Left renal cortex interstitium (tissue), 4 donors: ENCODE measurements around the gene DTNB. TPM values are rescaled to one million over a fixed set of nuclear protein-coding genes. Genes with fewer than 3 reads are reported as not detected.

ENCODE experiments used
- DNase-seq, 4 donors: peaks; one replicate each; pipeline ENCODE4 v3.0.0-alpha.2; 2013; ENCODE audit warnings: low read depth in 4 of 4, low spot score in 2 of 4, missing footprints in 1 of 4
- polyA plus RNA-seq, 4 donors: library from polyadenylated mRNA; unstranded; fragments of 120-200 nt; gene quantifications; one replicate each; pipeline ENCODE4 v1.2.1, GENCODE V29; 2013; ENCODE audit not compliant: insufficient read length in 4 of 4

DTNB gene
- polyA plus RNA-seq, 4 donors, result 19.2 to 23.3 (median 21.5) TPM

GRCh38 chr2:25335971-25336370 lies 337.4 kb downstream of the DTNB start:
- DNase-seq, result no peak

- DNase-seq, result no peak
Measured at GRCh38 chr2:25335204-25335603, 338.2 kb downstream of the DTNB start.

- no peak for DNase-seq
Measured at GRCh38 chr2:25334482-25334881, 338.9 kb downstream of the DTNB start.

- DNase-seq, result no peak
Measured at GRCh38 chr2:25333981-25334380, 339.4 kb downstream of the DTNB start.

GRCh38 chr2:25332571-25332970 lies 340.8 kb downstream of the DTNB start:
- DNase-seq, result no peak

GRCh38 chr2:25331686-25332365 lies 341.6 kb downstream of the DTNB start:
- DNase-seq, result no peak

- DNase-seq, result no peak
Measured at GRCh38 chr2:25330937-25331336, 342.4 kb downstream of the DTNB start.

GRCh38 chr2:25330273-25330672 lies 343.1 kb downstream of the DTNB start:
- DNase-seq, result no peak

GRCh38 chr2:25328152-25329085 lies 345.0 kb downstream of the DTNB start:
- DNase-seq, result no peak

Other genes starting within 250 kb of the DTNB start
- gene ASXL2, start 204.9 kb upstream of the DTNB start, polyA plus RNA-seq, result 10 to 100 TPM; 17.4 to 20.7 (median 19.7) TPM